Epithelial cell of proximal tubule (primary cell): Measurements from ENCODE around the gene SCYGR6. TPM values are rescaled to one million over a fixed set of nuclear protein-coding genes. Genes with fewer than 3 reads are reported as not detected.

Experiments
- DNase-seq: peaks from one replicate; pipeline ENCODE4 v3.0.0-alpha.2; 2011; ENCODE audit warnings: low read depth
- H3K4me3 ChIP-seq: 2 replicates; pipeline ENCODE4 v1.5.1; 2011; ENCODE audit warnings: low read depth, mild to moderate bottlenecking, low read length
- CTCF ChIP-seq: conservative IDR thresholded peaks from 2 replicates; pipeline ENCODE4 v1.5.1; 2012; ENCODE audit warnings: low read depth, mild to moderate bottlenecking, low read length
- total RNA-seq: library from RNA; depleted of rRNA; stranded (reverse); fragments of >200 nt; gene quantifications from 2 replicates; pipeline ENCODE4 v1.2.3, GENCODE V29; 2015

The SCYGR6 gene
- total RNA-seq, result not detected in 2 replicates

- TF ChIP-seq CTCF, result no peak
- no peak for DNase-seq
- H3K4me3 ChIP-seq, result no peak within 1 kb of the TSS
Observed at GRCh38 chr2:227724394-227725039, at the start of gene SCYGR6. TSS of gene SCYGR6 (minus strand) at chr2:227724757. CDS start at chr2:227724757, 0 bp downstream.

GRCh38 chr2:227774011-227774624 lies 49.6 kb upstream of the SCYGR6 start:
- TF ChIP-seq CTCF, result peak; percentile 68
- DNase-seq, result peak; percentile 52
- H3K4me3 ChIP-seq, result no peak overlapping the region

GRCh38 chr2:227772932-227773331 lies 48.4 kb upstream of the SCYGR6 start:
- H3K4me3 ChIP-seq, result no peak overlapping the region
- TF ChIP-seq CTCF, result no peak
- no peak for DNase-seq

- DNase-seq, result no peak
- no peak for TF ChIP-seq CTCF
- no peak overlapping the region for H3K4me3 ChIP-seq
Observed at GRCh38 chr2:227772197-227772661, 47.7 kb upstream of the SCYGR6 start.

GRCh38 chr2:227767830-227768229 lies 43.3 kb upstream of the SCYGR6 start:
- DNase-seq, result no peak
- no peak overlapping the region for H3K4me3 ChIP-seq
- no peak for TF ChIP-seq CTCF

GRCh38 chr2:227766373-227766883 lies 41.9 kb upstream of the SCYGR6 start:
- no peak for DNase-seq
- peak; percentile 86 for TF ChIP-seq CTCF
- no peak overlapping the region for H3K4me3 ChIP-seq
